Uterus (tissue), 2 donors: ENCODE data around the gene MSL3.

ENCODE experiments used
- POLR2A ChIP-seq, 2 donors: fragments of 450-650 bp; IDR thresholded peaks; one replicate each; pipeline ENCODE4 v1.6.1; 2016; ENCODE audit warnings: antibody characterized with exemption in 2 of 2, mild to moderate bottlenecking in 1 of 2, moderate library complexity in 1 of 2
- TF ChIP-seq, protein P1 (sequence below), 4 experiments: fragments of 200-600 bp in 2 of 4; fragments of 450-650 bp in 2 of 4; sonication (generic) in 2 of 4; IDR thresholded peaks; one replicate each; pipeline ENCODE4 v1.5.1; 2016 to 2019; ENCODE audit warnings: antibody characterized with exemption in 4 of 4, mild to moderate bottlenecking in 2 of 4, moderate library complexity in 1 of 4

DNA sequence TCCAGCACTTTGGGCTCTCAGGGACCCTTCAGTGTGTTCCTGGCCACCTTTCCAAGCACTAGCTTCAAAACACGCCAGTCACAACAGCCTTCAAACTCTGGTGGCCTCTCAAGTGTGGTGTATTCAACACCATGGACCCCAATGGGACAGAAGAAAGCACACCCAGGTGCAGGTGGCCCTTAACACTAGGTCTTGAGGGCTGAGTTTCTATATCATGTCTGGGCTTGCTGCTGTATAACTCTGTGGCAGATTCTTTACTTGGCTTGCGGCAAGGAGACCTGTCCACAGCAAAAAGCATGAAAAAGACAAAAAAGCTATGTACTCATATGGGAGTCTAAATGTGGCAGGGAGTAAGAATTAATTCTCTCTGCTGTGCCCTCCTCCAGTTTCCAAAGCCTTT is 23.1 kb downstream of the MSL3 start:
- TF ChIP-seq, protein P1, sequence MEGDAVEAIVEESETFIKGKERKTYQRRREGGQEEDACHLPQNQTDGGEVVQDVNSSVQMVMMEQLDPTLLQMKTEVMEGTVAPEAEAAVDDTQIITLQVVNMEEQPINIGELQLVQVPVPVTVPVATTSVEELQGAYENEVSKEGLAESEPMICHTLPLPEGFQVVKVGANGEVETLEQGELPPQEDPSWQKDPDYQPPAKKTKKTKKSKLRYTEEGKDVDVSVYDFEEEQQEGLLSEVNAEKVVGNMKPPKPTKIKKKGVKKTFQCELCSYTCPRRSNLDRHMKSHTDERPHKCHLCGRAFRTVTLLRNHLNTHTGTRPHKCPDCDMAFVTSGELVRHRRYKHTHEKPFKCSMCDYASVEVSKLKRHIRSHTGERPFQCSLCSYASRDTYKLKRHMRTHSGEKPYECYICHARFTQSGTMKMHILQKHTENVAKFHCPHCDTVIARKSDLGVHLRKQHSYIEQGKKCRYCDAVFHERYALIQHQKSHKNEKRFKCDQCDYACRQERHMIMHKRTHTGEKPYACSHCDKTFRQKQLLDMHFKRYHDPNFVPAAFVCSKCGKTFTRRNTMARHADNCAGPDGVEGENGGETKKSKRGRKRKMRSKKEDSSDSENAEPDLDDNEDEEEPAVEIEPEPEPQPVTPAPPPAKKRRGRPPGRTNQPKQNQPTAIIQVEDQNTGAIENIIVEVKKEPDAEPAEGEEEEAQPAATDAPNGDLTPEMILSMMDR (IDR thresholded peaks at IDR 0.05): no peak
- no peak for TF ChIP-seq POLR2A (IDR thresholded peaks at IDR 0.05)
